SK-N-MC (cell line): ENCODE data around the gene SPOCD1.

Experiments
- DNase-seq: peaks from one replicate; pipeline ENCODE4 v3.0.0-alpha.2; 2011; ENCODE audit warnings: low read depth, low spot score
- H3K27ac ChIP-seq: fragments of 200-600 bp; sonication (generic); 2 replicates; pipeline ENCODE4 v1.5.1; 2016; ENCODE audit warnings: mixed run types
- H3K36me3 ChIP-seq: fragments of 200-600 bp; sonication (generic); 2 replicates; pipeline ENCODE4 v1.6.1; 2017; ENCODE audit warnings: antibody characterized with exemption, low read length, mixed read lengths; ENCODE audit not compliant: insufficient read depth
- H3K4me3 ChIP-seq: fragments of 200-600 bp; sonication (generic); 2 replicates; pipeline ENCODE4 v1.5.1; 2016
- H3K9ac ChIP-seq: fragments of 200-600 bp; sonication (generic); 2 replicates; pipeline ENCODE4 v1.8.0; 2017; ENCODE audit warnings: mixed run types, mixed read lengths; ENCODE audit not compliant: insufficient read length
- H3K9me3 ChIP-seq: fragments of 200-600 bp; sonication (generic); 2 replicates; pipeline ENCODE4 v1.6.1; 2017; ENCODE audit warnings: low read depth, mild to moderate bottlenecking, antibody characterized with exemption, low read length, moderate library complexity, mixed read lengths
- EZH2 ChIP-seq: fragments of 200-600 bp; sonication (generic); IDR thresholded peaks from one replicate; pipeline ENCODE4 v1.6.1; 2017; ENCODE audit warnings: antibody characterized with exemption
- FOXP2 ChIP-seq: optimal IDR thresholded peaks from 2 replicates; pipeline ENCODE3; 2011; ENCODE audit warnings: mild to moderate bottlenecking, moderate library complexity; ENCODE audit not compliant: insufficient read depth; ENCODE audit errors: extremely low read length, control extremely low read depth
- POLR2AphosphoS5 ChIP-seq: IDR thresholded peaks from 2 replicates; pipeline ENCODE4 v1.6.1; 2012; ENCODE audit warnings: mild to moderate bottlenecking, low read depth, low read length, borderline replicate concordance

The SPOCD1 gene

DNA sequence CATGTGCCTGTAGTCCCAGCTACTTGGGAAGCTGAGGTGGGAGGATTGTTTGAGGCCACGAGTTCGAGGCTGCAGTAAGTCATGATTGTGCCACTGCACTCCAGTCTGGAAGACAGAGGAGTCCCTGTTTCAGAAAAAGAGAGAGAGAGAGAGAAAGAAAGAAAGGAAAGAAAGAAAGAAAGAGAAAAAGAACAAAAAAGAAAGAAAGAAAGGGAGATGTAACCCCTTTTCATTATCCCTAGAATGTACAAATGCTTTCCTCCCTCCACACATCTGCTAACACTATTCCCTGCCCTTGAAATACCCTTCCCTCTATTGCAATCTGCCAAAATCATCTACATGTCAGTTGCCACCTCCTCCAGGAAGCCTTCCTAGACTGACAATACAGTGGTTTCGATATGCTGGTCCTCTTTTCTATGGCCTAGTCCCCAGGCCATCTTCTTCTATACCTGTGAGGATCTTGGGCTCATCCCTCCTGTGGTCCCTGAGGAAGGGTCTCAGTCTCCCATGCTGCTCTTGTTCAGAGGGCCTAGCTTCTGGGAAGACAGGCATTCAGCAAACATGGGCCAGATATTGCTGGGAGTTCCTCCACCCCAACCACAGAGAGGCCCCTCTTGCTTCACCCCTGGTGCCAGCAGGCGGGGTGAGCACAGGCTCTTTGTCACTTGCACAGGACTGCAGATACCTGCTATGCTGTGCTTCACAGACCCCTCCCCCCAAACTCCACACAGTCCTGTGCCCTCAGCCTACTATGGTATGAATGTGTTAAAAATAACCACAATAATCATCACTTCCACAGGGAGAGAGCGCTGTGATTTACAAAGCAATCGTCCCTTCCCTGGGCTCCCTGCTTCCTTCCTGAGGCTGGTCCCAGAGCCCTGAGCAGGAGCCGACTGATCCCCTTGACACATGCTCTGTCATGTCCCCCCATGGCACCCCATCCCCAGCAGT is 65.8 kb downstream of the SPOCD1 start:
- DNase-seq, result no peak
- H3K27ac ChIP-seq, result no peak overlapping the region
- H3K9me3 ChIP-seq, result no peaks in the 10 kb centered on the region
- no peak overlapping the region for H3K9ac ChIP-seq
- no peak for TF ChIP-seq POLR2AphosphoS5
- TF ChIP-seq FOXP2, result no peak
- TF ChIP-seq EZH2, result no peak
- H3K36me3 ChIP-seq, result no peaks in the 10 kb centered on the region
- H3K4me3 ChIP-seq, result no peak overlapping the region

DNA sequence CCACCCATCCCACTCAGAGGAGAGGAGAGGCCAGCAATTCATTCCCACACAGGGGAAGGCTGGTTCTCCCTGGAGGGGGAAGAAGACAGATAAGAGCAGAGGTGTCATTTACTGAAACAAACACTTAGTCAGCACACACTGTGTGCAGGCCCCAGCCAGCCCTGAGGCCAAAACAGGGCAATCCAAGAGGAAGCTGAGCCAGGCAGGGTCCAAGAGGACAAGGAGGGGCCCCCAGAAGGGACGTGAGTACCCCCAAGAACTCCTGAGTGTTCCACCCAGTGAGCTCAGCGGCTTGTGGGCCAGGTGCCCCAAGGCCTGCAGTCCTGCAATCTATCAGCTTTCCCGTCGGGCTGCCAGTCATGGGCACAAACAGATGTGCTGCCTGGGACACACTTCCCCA is 67.5 kb downstream of the SPOCD1 start:
- no peak overlapping the region for H3K9ac ChIP-seq
- no peaks in the 10 kb centered on the region for H3K9me3 ChIP-seq
- TF ChIP-seq POLR2AphosphoS5 (no peak), FOXP2 (no peak), EZH2 (no peak)
- no peak for DNase-seq
- H3K4me3 ChIP-seq, result no peak overlapping the region
- H3K36me3 ChIP-seq, result no peaks in the 10 kb centered on the region
- H3K27ac ChIP-seq, result no peak overlapping the region

DNA sequence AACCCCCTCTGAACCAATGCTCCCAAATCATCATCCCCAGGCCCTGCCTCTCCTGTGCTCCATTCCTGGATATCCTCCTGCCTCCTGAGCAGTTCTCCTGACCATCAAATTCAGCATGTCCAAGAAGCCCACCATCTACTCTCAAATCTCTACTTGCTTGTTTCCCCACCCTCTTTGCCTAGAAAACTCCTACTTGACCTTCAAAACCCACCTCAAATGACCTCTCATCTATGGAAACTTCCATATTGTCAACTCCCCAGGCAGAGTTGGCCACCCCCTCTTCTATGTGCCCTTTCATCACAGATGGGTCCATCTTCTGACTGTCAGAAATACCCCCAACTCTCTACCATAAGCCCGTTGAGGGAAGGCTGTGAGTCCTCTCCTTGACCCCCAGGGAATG is 68.5 kb downstream of the SPOCD1 start:
- Histone ChIP-seq H3K36me3 (no peaks in the 10 kb centered on the region), H3K4me3 (no peak overlapping the region), H3K27ac (no peak overlapping the region), H3K9ac (no peak overlapping the region), H3K9me3 (no peaks in the 10 kb centered on the region)
- no peak for DNase-seq
- TF ChIP-seq POLR2AphosphoS5 (no peak), EZH2 (no peak), FOXP2 (no peak)

- Histone ChIP-seq H3K9ac (no peak overlapping the region), H3K9me3 (no peaks in the 10 kb centered on the region), H3K36me3 (no peaks in the 10 kb centered on the region), H3K4me3 (no peak overlapping the region), H3K27ac (no peak overlapping the region)
- TF ChIP-seq EZH2, result no peak
- TF ChIP-seq POLR2AphosphoS5, result no peak
- TF ChIP-seq FOXP2, result no peak
- DNase-seq, result no peak
Measured at GRCh38 chr1:31746687-31747086, 69.1 kb downstream of the SPOCD1 start.

DNA sequence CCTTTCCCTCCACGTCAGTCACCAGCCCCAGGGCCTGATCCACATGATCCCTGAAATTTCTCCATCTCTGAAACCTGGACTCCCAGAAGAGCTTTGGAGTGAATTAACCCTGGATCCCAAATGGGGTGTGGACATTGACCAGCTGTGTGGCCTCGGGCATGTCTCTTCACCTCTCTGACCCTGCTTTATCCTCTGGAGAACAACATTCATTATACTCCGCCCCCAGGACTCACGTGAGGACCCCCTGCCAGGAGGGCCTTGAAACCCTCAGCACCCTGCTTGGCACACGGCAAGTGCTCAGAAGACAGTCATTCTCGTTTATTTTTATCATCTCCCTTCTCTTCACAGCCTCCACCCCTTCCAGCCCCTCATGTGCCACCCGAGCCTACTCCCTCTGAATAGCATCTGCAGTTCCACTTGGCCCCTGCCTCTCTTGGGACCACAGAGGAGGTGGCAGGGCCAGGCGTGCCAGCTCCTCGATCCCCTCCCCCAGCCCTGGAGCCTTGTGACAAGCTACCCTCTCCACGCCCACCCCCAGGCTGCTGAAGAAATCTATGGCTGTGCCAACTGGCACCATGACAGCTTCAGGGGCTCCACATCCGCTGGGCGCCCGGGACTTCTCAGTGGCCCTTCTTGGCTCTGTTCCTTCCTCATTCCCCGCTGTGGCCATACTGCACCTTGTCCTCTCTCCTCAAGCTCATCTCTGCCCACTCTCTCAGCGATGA is 69.7 kb downstream of the SPOCD1 start:
- TF ChIP-seq FOXP2, result no peak
- TF ChIP-seq EZH2, result no peak
- no peak for TF ChIP-seq POLR2AphosphoS5
- Histone ChIP-seq H3K9ac (no peak overlapping the region), H3K36me3 (no peaks in the 10 kb centered on the region), H3K4me3 (no peak overlapping the region), H3K27ac (no peak overlapping the region), H3K9me3 (no peaks in the 10 kb centered on the region)
- no peak for DNase-seq

GRCh38 chr1:31745096-31745945 is 70.5 kb downstream of the SPOCD1 start:
- H3K9ac ChIP-seq, result no peak overlapping the region
- no peak for TF ChIP-seq POLR2AphosphoS5
- no peaks in the 10 kb centered on the region for H3K9me3 ChIP-seq
- H3K36me3 ChIP-seq, result no peaks in the 10 kb centered on the region
- DNase-seq, result no peak
- H3K27ac ChIP-seq, result no peak overlapping the region
- H3K4me3 ChIP-seq, result no peak overlapping the region

DNA sequence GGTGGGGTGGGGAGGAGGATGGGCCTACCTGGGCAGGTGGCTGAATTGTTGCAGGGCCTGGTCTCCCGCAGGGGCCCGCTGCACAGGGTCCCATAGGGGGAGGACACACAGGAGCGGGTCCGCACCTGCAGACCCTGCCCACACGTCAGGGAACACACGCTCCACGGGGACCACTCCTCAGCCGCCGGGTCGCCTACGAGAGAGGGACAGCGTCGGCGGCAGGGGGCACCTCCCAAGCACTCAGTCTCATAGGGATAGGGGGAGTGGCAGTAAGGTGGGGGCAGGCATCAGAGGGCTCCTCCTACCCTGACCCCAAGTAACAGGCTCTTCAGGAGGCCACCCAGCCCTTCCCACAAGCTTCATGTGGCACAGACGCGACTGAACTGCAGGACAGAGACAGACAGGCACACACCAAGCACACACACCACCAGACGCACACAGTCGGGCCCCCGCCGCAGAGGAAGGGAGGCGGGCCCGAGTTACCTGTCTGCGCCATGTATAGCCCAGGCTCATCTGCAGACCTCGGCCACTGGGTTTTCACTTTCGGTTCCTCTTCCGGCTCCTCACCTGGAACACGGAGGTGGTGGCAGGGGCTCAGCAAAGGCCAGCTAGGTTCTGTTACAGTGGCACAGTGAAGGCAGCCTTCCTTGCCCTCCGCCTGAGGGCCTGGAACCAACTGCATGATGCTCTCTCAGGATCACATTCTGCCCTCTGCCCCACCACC is 71.5 kb downstream of the SPOCD1 start:
- Histone ChIP-seq H3K36me3 (no peaks in the 10 kb centered on the region), H3K9ac (no peak overlapping the region), H3K4me3 (no peak overlapping the region), H3K9me3 (no peaks in the 10 kb centered on the region), H3K27ac (no peak overlapping the region)
- TF ChIP-seq EZH2 (no peak), POLR2AphosphoS5 (no peak), FOXP2 (no peak)
- DNase-seq, result no peak
